Liver (tissue), 3 donors: ENCODE results near the gene MSH3.

Experiments
- ATF3 ChIP-seq: IDR thresholded peaks from 2 replicates; pipeline ENCODE4 v1.6.1; 2016; ENCODE audit warnings: antibody characterized with exemption
- CTCF ChIP-seq: fragments of 150-350 bp; IDR thresholded peaks from 2 replicates; pipeline ENCODE4 v1.5.1; 2017; ENCODE audit warnings: improper control_type of control experiment, low read depth, low read length; ENCODE audit not compliant: missing input control
- EGR1 ChIP-seq, 2 donors: IDR thresholded peaks; 2 replicates each; pipeline ENCODE4 v1.6.1; 2016 to 2018; ENCODE audit warnings: antibody characterized with exemption in 2 of 2, low read depth in 2 of 2
- GABPA ChIP-seq, 2 donors: IDR thresholded peaks in 1 of 2; conservative IDR thresholded peaks in 1 of 2; 2 replicates each; pipeline ENCODE4 v1.6.1; 2016; ENCODE audit warnings: antibody characterized with exemption in 2 of 2, mild to moderate bottlenecking in 1 of 2, moderate library complexity in 1 of 2
- HNF4A ChIP-seq, 2 donors: conservative IDR thresholded peaks; 2 replicates each; pipeline ENCODE4 v1.6.1; 2016; ENCODE audit warnings: antibody characterized with exemption in 2 of 2, mild to moderate bottlenecking in 2 of 2
- HNF4G ChIP-seq: IDR thresholded peaks from 2 replicates; pipeline ENCODE4 v1.6.1; 2016; ENCODE audit warnings: antibody characterized with exemption
- JUND ChIP-seq, 2 donors: IDR thresholded peaks; 2 replicates each; pipeline ENCODE4 v1.6.1; 2016; ENCODE audit warnings: antibody characterized with exemption in 2 of 2
- MAX ChIP-seq: IDR thresholded peaks from 2 replicates; pipeline ENCODE4 v1.6.1; 2016; ENCODE audit warnings: antibody characterized with exemption
- SP1 ChIP-seq: IDR thresholded peaks from 2 replicates; pipeline ENCODE4 v1.6.1; 2018; ENCODE audit warnings: antibody characterized with exemption, mild to moderate bottlenecking
- TAF1 ChIP-seq: conservative IDR thresholded peaks from 2 replicates; pipeline ENCODE4 v1.6.1; 2016; ENCODE audit warnings: antibody characterized with exemption, mild to moderate bottlenecking
- YY1 ChIP-seq: IDR thresholded peaks from 2 replicates; pipeline ENCODE4 v1.6.1; 2016; ENCODE audit warnings: antibody characterized with exemption, mild to moderate bottlenecking
- donor health status: healthy.
- donor health status: healthy.

GRCh38 chr5:80919678-80920196 is 265.3 kb downstream of the MSH3 start:
- TF ChIP-seq CTCF, result no peak
- TF ChIP-seq YY1, result no peak
- TF ChIP-seq JUND (IDR thresholded peaks at IDR 0.05), result no peak
- TF ChIP-seq HNF4G, result no peak
- TF ChIP-seq SP1, result no peak
- TF ChIP-seq HNF4A (conservative IDR thresholded peaks at IDR 0.05), result no peak
- TF ChIP-seq GABPA (IDR thresholded peaks at IDR 0.05 in 1 of 2, conservative IDR thresholded peaks at IDR 0.05 in 1 of 2), result no peak
- TF ChIP-seq EGR1 (IDR thresholded peaks at IDR 0.05; ENCODE audit: low read depth in 2 of 2), result no peak
- TF ChIP-seq TAF1, result no peak
- TF ChIP-seq MAX, result no peak
- TF ChIP-seq ATF3, result no peak
